Measurements from ENCODE around the gene VWA3B. TPM values are rescaled to one million over a fixed set of nuclear protein-coding genes. Genes with fewer than 3 reads are reported as not detected.

VWA3B gene
- total RNA-seq, 4 donors from 2014 or later: 0.12 to 2.5 TPM; not detected in 2

GRCh38 chr2:98108110-98108509, 21.1 kb downstream of the VWA3B start:
- H3K4me3 ChIP-seq (ENCODE audit: low read depth, poor library complexity, severe bottlenecking): no peak overlapping the region
- TF ChIP-seq POLR2A (IDR thresholded peaks at IDR 0.05) (no peak), CTCF (IDR thresholded peaks at IDR 0.05) (no peak)
- intact Hi-C loops (cut with DNase I; ENCODE audit: low total_unique reads): no loop called here
- 81 to 82% methylated on average over 2 of the region's 2 CpGs for WGBS, 2 donors
- DNase-seq (ENCODE audit: low spot score in 2 of 2): no peak

- H3K4me3 ChIP-seq (ENCODE audit: low read depth, poor library complexity, severe bottlenecking): no peak overlapping the region
- 72 to 85% methylated on average over 2 of the region's 2 CpGs for WGBS, 2 donors
- TF ChIP-seq CTCF (IDR thresholded peaks at IDR 0.05) (no peak), POLR2A (IDR thresholded peaks at IDR 0.05) (no peak)
- intact Hi-C loops (cut with DNase I; ENCODE audit: low total_unique reads): no loop called here
- no peak for DNase-seq (ENCODE audit: low spot score in 2 of 2)
These were observed 23.8 kb downstream of the VWA3B start for GRCh38 chr2:98110741-98111140.

- intact Hi-C loops (cut with DNase I; ENCODE audit: low total_unique reads): no loop called here
- WGBS, 2 donors: 79 to 81% methylated on average over 6 of the region's 6 CpGs
- TF ChIP-seq POLR2A (IDR thresholded peaks at IDR 0.05) (no peak), CTCF (IDR thresholded peaks at IDR 0.05) (no peak)
- H3K4me3 ChIP-seq (ENCODE audit: low read depth, poor library complexity, severe bottlenecking): no peak overlapping the region
- DNase-seq (ENCODE audit: low spot score in 2 of 2): no peak
These were observed 27.8 kb downstream of the VWA3B start for GRCh38 chr2:98114643-98115330.

GRCh38 chr2:98118161-98118560, 31.2 kb downstream of the VWA3B start:
- intact Hi-C loops (cut with DNase I; ENCODE audit: low total_unique reads): no loop called here
- H3K4me3 ChIP-seq (ENCODE audit: low read depth, poor library complexity, severe bottlenecking): no peak overlapping the region
- 78 to 85% methylated on average over 4 of the region's 4 CpGs for WGBS, 2 donors
- TF ChIP-seq CTCF (IDR thresholded peaks at IDR 0.05) (no peak), POLR2A (IDR thresholded peaks at IDR 0.05) (no peak)
- no peak for DNase-seq (ENCODE audit: low spot score in 2 of 2)

GRCh38 chr2:98118852-98119251, 31.9 kb downstream of the VWA3B start:
- intact Hi-C loops (cut with DNase I; ENCODE audit: low total_unique reads): no loop called here
- H3K4me3 ChIP-seq (ENCODE audit: low read depth, poor library complexity, severe bottlenecking): no peak overlapping the region
- DNase-seq (ENCODE audit: low spot score in 2 of 2): no peak
- WGBS, 2 donors: 32% methylated on average over 2 of the region's 2 CpGs
- TF ChIP-seq POLR2A (IDR thresholded peaks at IDR 0.05): no peak
- no peak for TF ChIP-seq CTCF (IDR thresholded peaks at IDR 0.05)

- intact Hi-C loops (cut with DNase I; ENCODE audit: low total_unique reads): no loop called here
- no peak overlapping the region for H3K4me3 ChIP-seq (ENCODE audit: low read depth, poor library complexity, severe bottlenecking)
- no peak for TF ChIP-seq CTCF (IDR thresholded peaks at IDR 0.05)
- TF ChIP-seq POLR2A (IDR thresholded peaks at IDR 0.05): no peak
- no peak for DNase-seq (ENCODE audit: low spot score in 2 of 2)
- 55 to 81% methylated on average over 5 to 8 of the region's 8 CpGs for WGBS, 2 donors
These were observed 34.2 kb downstream of the VWA3B start for GRCh38 chr2:98121149-98121548.
